Neural progenitor cell (in vitro differentiated cells): Measurements from ENCODE around the gene LIPM.

Source experiments
- EZH2phosphoT487 ChIP-seq: fragments of 200-600 bp; sonication (generic); IDR thresholded peaks from 2 replicates; pipeline ENCODE4 v1.6.1; 2017; ENCODE audit warnings: antibody characterized with exemption
- TF ChIP-seq, protein P1 (sequence below): fragments of 200-600 bp; sonication (generic); IDR thresholded peaks from 2 replicates; pipeline ENCODE4 v1.5.1; 2017; ENCODE audit warnings: antibody characterized with exemption, mild to moderate bottlenecking

DNA sequence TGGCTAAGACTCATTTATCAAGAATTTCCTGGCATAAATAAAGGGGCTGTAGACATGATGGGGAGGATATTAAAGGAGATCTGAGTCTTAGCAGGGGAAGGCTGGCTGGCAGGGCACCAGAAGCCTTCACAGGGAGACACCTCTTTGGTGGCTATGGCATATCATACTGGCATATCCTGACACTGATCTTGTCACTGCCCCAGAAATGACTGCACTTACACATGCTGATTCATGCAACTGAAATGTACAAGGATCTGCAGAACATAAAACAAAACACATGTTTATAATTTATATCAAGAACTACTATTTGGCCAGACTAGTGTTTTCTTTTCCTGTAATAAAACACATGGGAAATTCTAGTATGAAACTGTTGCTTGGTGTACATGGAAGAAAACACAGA lies 48.2 kb upstream of the LIPM start:
- TF ChIP-seq, protein P1, sequence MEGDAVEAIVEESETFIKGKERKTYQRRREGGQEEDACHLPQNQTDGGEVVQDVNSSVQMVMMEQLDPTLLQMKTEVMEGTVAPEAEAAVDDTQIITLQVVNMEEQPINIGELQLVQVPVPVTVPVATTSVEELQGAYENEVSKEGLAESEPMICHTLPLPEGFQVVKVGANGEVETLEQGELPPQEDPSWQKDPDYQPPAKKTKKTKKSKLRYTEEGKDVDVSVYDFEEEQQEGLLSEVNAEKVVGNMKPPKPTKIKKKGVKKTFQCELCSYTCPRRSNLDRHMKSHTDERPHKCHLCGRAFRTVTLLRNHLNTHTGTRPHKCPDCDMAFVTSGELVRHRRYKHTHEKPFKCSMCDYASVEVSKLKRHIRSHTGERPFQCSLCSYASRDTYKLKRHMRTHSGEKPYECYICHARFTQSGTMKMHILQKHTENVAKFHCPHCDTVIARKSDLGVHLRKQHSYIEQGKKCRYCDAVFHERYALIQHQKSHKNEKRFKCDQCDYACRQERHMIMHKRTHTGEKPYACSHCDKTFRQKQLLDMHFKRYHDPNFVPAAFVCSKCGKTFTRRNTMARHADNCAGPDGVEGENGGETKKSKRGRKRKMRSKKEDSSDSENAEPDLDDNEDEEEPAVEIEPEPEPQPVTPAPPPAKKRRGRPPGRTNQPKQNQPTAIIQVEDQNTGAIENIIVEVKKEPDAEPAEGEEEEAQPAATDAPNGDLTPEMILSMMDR: no peak
- TF ChIP-seq EZH2phosphoT487: no peak
